ENCODE measurements around the gene CERKL.

DNA sequence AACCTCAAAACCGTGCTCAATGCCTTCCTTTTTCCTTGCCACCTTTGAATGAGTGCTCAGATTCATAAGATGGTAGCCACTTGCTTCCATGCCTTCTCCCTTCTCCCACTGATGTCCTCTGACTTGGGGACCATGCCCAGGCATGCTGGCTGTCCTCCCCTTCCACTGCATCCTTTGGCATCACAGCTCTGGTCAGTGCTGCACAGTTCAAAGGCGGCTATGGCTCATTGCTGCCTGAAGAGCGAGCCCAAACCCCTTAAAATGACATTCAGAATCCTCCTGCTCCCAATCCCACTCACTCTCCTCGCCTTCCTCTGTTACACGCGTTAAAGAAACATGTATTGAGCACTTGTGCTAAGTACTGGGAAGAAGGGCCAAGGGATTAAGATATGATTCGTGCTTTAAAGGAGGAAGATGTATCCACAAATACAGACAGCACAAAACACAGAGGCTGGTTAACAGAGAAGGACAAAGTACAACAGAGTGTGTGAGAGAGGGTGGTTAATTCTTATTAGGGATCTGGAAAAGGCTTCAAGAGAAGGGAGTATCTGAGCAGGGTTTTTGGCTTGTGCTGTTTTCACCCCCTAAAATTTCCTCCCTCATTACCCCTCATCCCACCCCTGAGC lies 81.8 kb downstream of the CERKL start:
- no peak for TF ChIP-seq SMARCB1 (IDR thresholded peaks at IDR 0.05; ENCODE audit: insufficient read length, low read depth)
- TF ChIP-seq JUNB (CRISPR knock-in tag; conservative IDR thresholded peaks at IDR 0.05), result no peak
- TF ChIP-seq SP1 (CRISPR knock-in tag; IDR thresholded peaks at IDR 0.05), result no peak

Data from K562 (cell line).